ENCODE results near the gene DHX58.

The DHX58 gene

DNA sequence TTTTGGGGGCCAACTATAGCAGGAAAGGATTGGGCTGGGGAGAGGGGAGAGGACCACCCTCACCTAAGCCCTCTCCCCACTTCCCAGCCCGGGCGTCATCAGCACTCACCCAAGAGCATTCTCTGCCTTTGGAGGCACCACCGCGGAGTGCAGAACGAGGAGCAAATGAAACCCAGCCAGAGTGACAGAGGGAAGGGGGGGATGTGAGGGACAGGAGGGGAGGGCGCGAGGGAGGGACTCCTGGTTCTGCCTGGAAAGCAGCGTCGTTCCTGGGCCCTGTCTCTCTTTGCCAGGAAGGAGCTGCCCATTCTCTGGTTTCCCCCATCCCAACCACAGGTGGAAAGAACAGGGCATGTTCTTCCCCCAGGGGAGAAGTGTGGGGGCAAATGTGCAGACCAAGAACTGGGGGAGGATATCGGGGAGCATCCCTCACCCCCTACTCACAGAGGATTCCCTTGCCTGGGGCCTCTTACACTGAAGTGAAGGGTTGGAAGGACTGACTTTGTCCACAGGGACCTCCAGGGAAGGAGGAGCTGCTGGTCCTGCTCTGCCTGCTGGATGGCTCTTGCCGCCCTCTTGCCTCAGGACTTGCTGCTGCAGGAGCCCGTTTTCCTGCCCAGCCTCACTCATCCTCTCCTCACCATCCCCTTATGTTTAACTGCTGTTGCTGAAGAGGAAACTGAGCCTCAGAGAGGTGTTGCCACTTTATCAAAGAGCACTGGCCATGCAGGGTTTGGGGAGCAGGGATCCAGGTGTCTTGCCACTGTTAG is 58.6 kb downstream of the DHX58 start:
- DNase-seq (ENCODE audit: low read depth), result no peak

DNA sequence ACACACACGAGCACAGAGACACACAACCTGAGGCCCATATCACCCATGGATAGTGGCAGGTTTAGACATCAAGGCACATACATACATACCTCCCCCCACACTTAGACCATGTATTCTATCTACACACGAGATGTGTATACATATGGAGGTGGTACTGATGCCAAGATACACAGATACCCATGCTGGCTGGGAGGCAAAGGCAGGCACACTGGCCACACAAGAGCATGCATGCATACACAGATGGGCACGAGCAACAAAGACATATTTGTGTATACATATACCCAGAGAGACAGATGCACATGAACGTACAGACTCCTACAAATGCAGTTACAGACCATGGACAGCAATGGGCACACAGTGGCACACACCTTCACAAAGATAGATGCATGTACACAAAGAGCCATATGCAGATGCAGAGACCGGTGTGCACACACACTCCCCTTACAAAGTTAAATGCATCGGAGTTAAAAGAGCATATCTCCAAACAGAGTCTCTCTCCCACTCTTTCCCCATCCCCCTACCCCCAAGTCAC is 60.1 kb downstream of the DHX58 start:
- no peak for DNase-seq (ENCODE audit: low read depth)

DNA sequence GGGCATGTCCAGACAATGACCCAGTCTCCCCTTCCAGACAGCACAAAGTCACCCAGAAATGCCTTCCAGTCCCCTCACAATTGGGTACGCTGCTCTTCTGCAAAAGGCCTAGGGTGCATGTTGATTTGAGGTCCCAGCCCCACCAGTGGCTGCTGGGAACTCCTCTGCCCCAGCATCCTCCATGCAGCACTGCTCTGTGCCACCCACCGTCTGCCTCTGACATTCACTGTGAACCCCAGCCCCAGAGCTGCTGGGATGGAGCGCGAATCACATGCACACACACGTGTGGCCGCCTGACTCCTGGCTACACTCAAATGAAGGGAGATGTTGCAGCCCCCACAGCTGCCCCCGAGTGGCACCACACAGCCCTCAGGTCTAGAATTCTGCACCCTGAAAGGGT is 60.9 kb downstream of the DHX58 start:
- DNase-seq (ENCODE audit: low read depth), result no peak
